CD4-positive, alpha-beta T cell treated with Interferon alpha-2 for 1 hour (primary cell): ENCODE data around the gene IGF1.
"Not testable (repeated sequence)": the region's sequence is repeated elsewhere in the genome, so short reads cannot be mapped to it uniquely, and the experiment has no call there.

Source experiments
- DNase-seq, 2 donors: peaks; one replicate each; pipeline ENCODE4 v3.0.0-alpha.2; 2020 to 2022

IGF1 gene

DNA sequence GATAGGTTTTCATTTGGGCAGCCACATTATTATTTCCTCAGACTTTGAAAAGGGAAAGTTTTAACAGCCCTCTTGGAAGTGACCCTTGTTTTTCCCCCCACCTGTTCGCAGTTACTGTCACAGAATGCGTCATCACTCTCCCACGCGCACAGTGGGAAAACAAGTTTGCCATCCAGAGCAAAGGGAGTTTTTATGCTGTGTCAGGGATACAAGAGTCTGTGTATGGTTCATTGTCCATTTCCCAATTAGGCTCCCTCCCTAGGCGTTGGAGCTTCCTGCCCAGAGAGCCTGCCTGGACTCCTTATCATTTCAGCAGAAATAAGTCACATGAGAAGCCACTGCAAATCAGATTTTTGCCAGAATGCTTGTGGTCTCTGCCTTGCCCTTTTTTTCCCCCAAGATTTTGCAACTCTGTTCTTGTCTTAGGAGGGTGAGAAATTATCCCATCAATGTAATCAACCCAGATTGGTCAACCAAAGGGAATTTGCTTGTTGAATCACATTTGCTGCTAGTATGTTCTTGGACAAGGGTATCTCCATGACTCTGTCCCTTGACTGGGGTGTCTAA, 104.1 kb downstream of the IGF1 start:
- no peak for DNase-seq

DNA sequence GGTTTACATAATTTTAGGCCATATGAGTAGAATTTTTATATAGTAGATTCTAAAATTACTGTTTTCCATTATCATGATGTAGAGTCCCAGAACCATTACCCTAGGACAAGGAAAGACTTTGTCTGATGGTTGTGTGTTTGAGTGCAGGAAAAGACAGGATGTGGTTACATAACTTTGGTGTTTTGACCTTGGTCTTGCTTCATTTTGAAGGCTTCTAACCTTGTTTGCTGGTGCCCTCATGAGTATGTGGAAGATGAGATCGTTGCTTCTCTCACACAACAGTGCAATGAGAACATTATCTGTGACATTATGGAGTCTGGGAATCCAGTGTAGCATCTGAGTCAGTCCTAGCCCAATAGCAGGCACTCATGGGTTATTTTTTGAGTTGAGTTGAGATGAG, 106.2 kb downstream of the IGF1 start:
- DNase-seq = no peak

DNA sequence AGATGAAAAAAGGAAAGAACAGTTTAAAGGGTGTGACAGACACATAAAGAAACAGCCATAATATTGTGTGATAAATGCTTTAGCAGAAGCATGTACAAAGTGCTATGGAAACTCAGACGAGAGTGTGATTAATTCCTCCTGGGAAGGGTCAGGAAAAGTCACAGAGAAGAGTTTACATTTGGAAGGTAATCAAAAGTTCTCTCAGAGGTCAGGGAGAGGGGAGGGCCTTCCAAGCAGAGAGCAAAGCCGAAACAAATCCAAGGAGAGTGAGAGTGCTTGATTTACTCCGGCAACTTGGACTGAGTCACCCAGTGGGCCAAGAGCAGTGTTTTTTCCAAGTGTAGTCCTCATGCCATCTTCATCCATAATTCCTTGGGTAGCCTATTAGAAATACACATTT, 108.3 kb downstream of the IGF1 start:
- DNase-seq = no peak

DNA sequence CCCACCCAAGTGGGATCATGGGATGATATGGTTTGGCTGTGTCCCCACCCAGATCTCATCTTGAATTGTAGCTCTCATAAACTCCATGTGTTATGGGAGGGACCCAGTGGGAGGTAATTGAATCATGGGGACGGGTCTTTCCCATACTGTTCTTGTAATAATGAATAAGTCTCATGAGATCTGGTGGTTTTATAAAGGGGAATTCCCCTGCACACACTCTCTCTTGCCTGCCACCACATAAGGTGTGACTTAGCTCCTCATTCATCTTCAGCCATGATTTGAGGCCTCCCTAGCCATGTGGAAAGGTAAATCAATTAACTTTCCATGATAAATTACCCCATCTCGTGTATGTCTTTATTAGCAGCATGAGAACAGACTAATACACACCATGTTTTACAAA, 109.2 kb downstream of the IGF1 start:
- DNase-seq = no peak

DNA sequence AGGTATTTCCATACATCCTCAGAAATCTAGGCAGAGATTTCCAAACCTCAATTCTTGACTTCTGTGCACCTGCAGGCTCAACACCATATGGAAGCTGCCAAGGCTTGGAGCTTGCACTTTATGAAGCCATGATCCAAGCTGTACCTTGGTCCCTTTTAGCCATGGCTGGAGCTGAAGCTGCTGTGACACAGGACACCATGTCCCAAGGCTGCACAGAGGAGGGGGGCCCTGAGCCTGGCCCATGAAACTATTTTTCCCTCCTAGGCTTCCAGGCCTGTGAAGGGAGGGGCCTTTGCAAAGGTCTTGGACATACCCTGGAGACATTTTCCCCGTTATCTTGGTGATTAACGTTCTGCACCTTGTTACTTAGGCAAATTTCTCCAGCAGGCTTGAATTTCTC, 110.5 kb downstream of the IGF1 start:
- DNase-seq = no peak

DNA sequence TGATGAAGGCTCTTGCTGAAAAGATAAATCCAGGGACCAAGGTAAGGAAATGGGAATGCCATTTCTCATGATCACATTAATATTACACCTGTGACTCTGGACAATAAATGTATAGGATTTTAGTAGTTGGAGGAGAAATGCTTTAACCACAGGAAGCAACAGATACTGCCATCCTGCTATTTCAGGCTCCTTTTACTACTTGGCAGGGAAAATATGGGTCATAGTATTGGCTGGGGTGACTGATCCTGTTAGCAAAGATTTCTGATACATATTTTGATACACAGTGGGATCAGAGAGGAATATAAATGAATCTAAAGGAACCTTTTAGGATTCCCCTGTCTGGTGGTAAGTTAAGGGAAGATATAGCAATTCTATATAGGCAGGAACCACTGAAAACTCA, 115.0 kb downstream of the IGF1 start:
- no peak for DNase-seq

DNA sequence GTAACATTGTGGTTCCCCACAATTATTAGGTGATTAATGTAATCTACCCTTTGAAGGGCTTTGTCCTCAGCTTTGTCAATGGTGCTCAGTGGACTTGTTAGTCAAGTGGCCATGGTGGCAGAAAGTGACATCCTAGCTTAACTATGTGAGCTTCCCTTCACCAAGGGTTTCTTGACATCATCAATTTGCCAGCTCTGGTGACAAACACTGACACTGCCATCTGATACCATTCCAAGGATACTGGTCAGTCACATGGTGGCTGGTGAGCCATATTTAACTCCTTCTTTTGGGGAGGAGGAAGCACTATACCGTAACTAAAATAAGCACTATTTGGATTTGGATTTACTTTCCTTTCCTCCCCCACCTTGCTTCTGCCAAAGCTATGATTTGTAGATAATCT, 115.7 kb downstream of the IGF1 start:
- no peak for DNase-seq

DNA sequence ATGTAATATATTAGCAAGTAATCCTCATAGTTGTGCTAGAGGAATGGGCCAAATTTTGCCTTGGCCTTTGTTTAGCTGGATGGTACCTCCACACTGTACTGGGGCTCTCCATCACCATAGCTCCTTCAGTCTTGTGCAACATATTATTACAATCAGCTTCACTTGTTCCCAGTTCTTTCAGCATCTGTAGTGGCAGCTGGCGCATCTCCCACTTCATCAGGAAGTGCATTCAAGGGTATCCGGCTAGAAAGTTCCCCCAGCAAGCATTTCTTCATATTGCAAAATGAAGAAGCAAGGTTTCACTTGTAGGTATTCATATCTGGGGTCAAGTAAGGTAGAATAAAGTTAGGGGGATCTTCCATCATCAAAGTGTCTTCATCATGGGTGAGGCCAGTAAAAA, 123.7 kb downstream of the IGF1 start:
- DNase-seq = no peak

DNA sequence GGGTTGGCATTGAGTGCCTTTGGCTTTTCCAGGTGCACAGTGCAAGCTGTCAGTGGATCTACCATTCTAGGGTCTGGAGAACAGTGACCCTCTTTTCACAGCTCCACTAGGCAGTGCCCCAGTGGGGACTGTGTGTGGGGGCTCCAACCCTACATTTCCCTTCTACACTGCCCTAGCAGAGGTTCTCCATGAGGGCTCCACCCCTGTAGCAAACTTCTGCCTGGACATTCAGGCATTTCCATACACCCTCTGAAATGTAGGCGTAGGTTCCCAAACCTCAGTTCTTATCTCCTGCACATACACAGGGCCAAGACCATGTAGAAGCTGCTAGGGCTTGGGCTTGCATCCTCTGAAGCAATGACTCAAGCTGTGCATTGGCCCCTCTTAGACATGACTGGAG, 126.1 kb downstream of the IGF1 start:
- not testable (repeated sequence) for DNase-seq

DNA sequence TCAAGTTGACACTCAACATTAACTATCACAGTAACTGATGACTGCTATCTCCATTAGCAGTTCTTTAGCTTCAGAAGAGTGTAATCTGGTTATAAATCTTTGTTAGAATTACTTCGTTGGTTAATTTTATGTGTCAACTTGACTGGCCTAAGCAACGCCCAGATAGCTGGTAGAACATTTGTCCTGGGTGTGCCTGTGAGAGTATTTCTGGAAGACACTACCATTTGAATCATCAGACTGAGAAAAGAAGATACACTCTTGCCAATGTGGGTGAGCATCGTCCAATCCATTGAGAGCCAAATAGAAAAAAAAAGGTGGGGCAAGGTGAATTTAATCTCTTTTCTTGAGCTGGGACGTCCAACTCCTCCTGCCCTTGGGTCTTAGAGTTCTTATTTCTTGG, 129.0 kb downstream of the IGF1 start:
- DNase-seq = no peak

DNA sequence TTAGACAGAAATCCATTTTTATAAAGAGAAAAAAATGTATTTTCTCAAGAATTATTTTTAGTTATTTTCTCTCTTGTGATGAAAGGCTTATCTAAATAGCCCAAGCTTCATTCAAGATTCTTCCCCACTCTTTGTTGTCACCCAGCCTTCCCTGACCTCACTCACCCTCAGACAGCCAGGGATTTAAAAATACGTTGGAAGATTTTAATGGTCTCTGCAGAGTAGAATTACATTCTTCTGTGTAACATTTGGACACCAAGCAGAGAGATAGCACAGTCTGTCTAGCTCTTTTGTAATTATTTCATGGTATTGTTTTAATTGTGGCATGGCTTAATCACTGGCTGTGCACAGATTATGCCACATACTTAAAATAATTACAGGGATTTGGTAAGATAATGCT, 130.3 kb downstream of the IGF1 start:
- DNase-seq = no peak

DNA sequence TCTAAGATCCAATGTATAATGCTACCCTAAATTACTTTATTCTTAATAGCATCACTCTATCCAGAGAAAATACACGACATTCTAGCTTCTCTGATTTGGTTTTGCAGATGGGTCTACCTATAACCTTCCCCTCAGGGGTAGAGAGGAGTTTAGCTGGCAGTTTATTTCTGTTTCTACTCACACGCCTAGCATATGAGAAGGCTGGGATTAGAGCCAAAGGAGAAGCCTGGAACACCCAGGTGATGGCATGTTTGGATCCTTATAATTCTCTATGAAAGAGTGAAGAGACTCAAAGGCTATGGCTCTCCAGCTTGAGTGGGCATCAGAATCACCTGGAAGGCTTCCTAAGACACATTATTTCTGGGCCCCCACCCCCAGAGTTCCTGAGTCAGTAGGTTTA, 131.3 kb downstream of the IGF1 start:
- DNase-seq = no peak

DNA sequence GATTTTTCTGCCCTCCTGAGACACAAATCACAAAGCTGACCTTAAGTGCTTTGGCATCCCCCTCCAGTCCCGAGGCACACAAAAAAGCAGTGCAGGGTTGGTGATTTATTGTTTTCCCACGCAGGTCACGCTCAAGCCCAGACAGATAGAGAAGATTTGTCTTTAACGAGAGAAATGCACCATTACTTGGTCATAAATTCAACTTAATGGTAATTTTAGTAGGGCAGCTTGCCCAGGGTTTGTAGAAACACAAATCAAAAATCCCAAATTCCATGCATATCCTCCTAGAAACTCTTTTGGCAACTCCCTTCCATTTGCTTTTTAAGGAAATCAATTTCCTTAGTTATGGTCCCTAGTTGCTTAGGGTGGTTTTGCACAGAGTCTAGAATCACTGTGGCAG, 132.6 kb downstream of the IGF1 start:
- no peak for DNase-seq
